Measurements from ENCODE around the gene BMPR1A. TPM values are rescaled to one million over a fixed set of nuclear protein-coding genes. Genes with fewer than 3 reads are reported as not detected.

BMPR1A gene
- total RNA-seq, 1 experiment from 2014 or later, result 94.3 TPM

DNA sequence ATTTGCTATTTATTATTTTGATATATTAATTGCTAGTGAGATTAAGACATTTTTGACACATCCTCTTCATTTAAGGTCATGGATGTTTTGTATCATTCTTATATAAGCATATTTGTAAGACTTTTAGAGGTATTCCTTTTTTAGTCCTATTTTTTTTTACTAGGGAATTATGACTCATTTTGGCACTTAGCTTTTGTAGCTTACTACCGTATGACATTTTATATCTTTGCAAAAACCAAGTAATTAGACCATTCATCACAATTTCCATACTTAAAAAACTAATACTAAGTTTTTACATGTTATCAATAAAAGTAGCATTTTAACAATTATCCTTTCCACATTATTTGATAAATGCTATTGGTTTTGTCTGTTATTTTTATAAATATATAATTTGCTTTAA, 41.6 kb downstream of the BMPR1A start:
- ATAC-seq (no peak), DNase-seq (ENCODE audit: low read depth, low spot score) (no peak)
- intact Hi-C loops (cut with micrococcal nuclease; ENCODE audit: unreplicated experiment), result no loop called here
- H3K27me3 ChIP-seq (ENCODE audit: control insufficient read depth, insufficient read depth, low read length), result no peaks in the 10 kb centered on the region
- no peaks in the 10 kb centered on the region for H3K9me3 ChIP-seq (ENCODE audit: control insufficient read depth, insufficient read depth, low read depth, low read length)
- ChIA-PET POLR2A (no interaction called here), CTCF (no interaction called here)
- no peak for TF ChIP-seq SIN3A (IDR thresholded peaks at IDR 0.05; ENCODE audit: borderline replicate concordance, insufficient read depth, low read depth, low read length)
- no peak for TF ChIP-seq REST (IDR thresholded peaks at IDR 0.05; ENCODE audit: insufficient read depth in 1 of 2, low read depth in 2 of 2, low read length in 1 of 2)
- BruUV-seq (replicated peaks), result no TSS peak
- H3K27ac ChIP-seq (ENCODE audit: low read length), result no peak overlapping the region
- H3K4me1 ChIP-seq (ENCODE audit: control insufficient read depth, insufficient read depth, low read length), result peaks cover 11% of the 10 kb centered on the region; the same call in 1 of the 2 replicates
- H3K4me3 ChIP-seq (ENCODE audit: low read depth in 2 of 2, low read length in 2 of 2), result no peak overlapping the region
- no peaks in the 10 kb centered on the region for H3K36me3 ChIP-seq (ENCODE audit: control insufficient read depth, insufficient read depth, low read length)
- in situ Hi-C loops (cut with HindIII; ENCODE audit: low pct_unique_long_range_greater_than_20kb, low sequenced_read_pairs), result no loop called here

- 0 out of 2 replicates have a peak overlapping the region, but pooled peaks have one; percentile 23 for H3K27ac ChIP-seq (ENCODE audit: low read length)
- no peaks in the 10 kb centered on the region for H3K36me3 ChIP-seq (ENCODE audit: control insufficient read depth, insufficient read depth, low read length)
- TF ChIP-seq CTCF (IDR thresholded peaks at IDR 0.05) (no peak), TCF7L2 (IDR thresholded peaks at IDR 0.05; ENCODE audit: low read depth, low read length) (no peak), SIN3A (IDR thresholded peaks at IDR 0.05; ENCODE audit: borderline replicate concordance, insufficient read depth, low read depth, low read length) (no peak)
- no peak overlapping the region for H3K4me3 ChIP-seq (ENCODE audit: low read depth in 2 of 2, low read length in 2 of 2)
- intact Hi-C loops (cut with micrococcal nuclease; ENCODE audit: unreplicated experiment), result no loop called here
- no peaks in the 10 kb centered on the region for H3K27me3 ChIP-seq (ENCODE audit: control insufficient read depth, insufficient read depth, low read length)
- peaks cover 11% of the 10 kb centered on the region; the same call in 1 of the 2 replicates for H3K4me1 ChIP-seq (ENCODE audit: control insufficient read depth, insufficient read depth, low read length)
- no peaks in the 10 kb centered on the region for H3K9me3 ChIP-seq (ENCODE audit: control insufficient read depth, insufficient read depth, low read depth, low read length)
- DNase-seq (ENCODE audit: low read depth, low spot score) (no peak), ATAC-seq (no peak)
- in situ Hi-C loops (cut with HindIII; ENCODE audit: low pct_unique_long_range_greater_than_20kb, low sequenced_read_pairs), result no loop called here
- CTCF ChIA-PET, result no interaction called here
- POLR2A ChIA-PET, result no interaction called here
- BruUV-seq (replicated peaks), result no TSS peak
Measured at GRCh38 chr10:86798611-86799010, 42.2 kb downstream of the BMPR1A start.

DNA sequence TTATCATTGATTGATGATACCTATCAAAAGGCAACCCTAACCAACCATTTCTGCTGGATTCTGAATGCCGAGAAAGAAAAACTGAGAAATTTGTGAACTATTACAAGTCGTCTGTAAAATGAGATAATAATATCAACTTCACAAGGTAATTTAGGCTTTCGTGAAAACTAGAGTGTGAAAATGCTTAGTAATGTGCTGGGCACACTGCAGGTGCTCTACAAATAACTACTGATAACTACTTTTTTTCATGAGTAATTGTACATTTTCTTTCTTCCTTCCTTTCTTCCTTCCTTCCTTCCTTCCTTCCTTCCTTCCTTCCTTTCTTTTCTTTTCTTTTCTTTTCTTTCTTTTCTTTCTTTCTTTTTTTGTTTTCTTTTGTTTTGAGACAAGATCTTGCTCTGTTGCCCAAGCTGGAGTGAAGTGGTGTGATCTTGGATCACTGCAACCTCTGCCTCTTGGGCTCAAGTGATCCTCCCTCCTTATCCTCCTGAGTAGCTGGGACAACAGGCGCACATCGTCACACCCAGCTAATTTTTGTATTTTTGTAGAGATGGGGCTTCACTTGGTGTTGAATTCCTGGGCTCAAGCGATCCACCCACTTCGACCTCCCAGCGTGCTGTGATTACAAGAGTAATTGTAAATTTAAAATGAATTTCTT, 42.9 kb downstream of the BMPR1A start:
- ATAC-seq (no peak), DNase-seq (ENCODE audit: low read depth, low spot score) (no peak)
- peaks cover 11% of the 10 kb centered on the region; the same call in 1 of the 2 replicates for H3K4me1 ChIP-seq (ENCODE audit: control insufficient read depth, insufficient read depth, low read length)
- H3K27me3 ChIP-seq (ENCODE audit: control insufficient read depth, insufficient read depth, low read length), result no peaks in the 10 kb centered on the region
- BruUV-seq (replicated peaks), result no TSS peak
- ChIA-PET CTCF (no interaction called here), POLR2A (interaction anchor here (0.7 kb wide), 1 partner anchor 37 kb away, joined by 4 read pairs; no protein-coding TSS in a partner anchor)
- no peaks in the 10 kb centered on the region for H3K9me3 ChIP-seq (ENCODE audit: control insufficient read depth, insufficient read depth, low read depth, low read length)
- H3K4me3 ChIP-seq (ENCODE audit: low read depth in 2 of 2, low read length in 2 of 2), result no peak overlapping the region
- intact Hi-C loops (cut with micrococcal nuclease; ENCODE audit: unreplicated experiment), result no loop called here
- in situ Hi-C loops (cut with HindIII; ENCODE audit: low pct_unique_long_range_greater_than_20kb, low sequenced_read_pairs), result no loop called here
- no peak for TF ChIP-seq SIN3A (IDR thresholded peaks at IDR 0.05; ENCODE audit: borderline replicate concordance, insufficient read depth, low read depth, low read length)
- TF ChIP-seq CTCF (IDR thresholded peaks at IDR 0.05), result no peak
- no peak for TF ChIP-seq TCF7L2 (IDR thresholded peaks at IDR 0.05; ENCODE audit: low read depth, low read length)
- TF ChIP-seq REST (IDR thresholded peaks at IDR 0.05; ENCODE audit: insufficient read depth in 1 of 2, low read depth in 2 of 2, low read length in 1 of 2), result no peak
- TF ChIP-seq POLR2AphosphoS5 (IDR thresholded peaks at IDR 0.05; ENCODE audit: low read depth, low read length), result no peak
- H3K27ac ChIP-seq (ENCODE audit: low read length), result no peak overlapping the region
- no peaks in the 10 kb centered on the region for H3K36me3 ChIP-seq (ENCODE audit: control insufficient read depth, insufficient read depth, low read length)

Data from Panc1 (cell line).